HG03432 (cell line): ENCODE data around the gene MASP2.
"Not testable (repeated sequence)": the region's sequence is repeated elsewhere in the genome, so short reads cannot be mapped to it uniquely, and the experiment has no call there.

Experiments used
- ATAC-seq: cut with Tn5 transposase; IDR thresholded peaks from one replicate; pipeline ENCODE4 v1.9.1; 2021; ENCODE audit warnings: mild to moderate bottlenecking, moderate library complexity; ENCODE audit not compliant: unreplicated experiment

MASP2 gene

GRCh38 chr1:11058595-11059154 is 11.6 kb upstream of the MASP2 start:
- no peak for ATAC-seq

- no peak for ATAC-seq
Observed at GRCh38 chr1:11058026-11058425, 11.0 kb upstream of the MASP2 start.

GRCh38 chr1:11057477-11057876 is 10.4 kb upstream of the MASP2 start:
- ATAC-seq, result no peak

GRCh38 chr1:11056504-11056903 is 9.5 kb upstream of the MASP2 start:
- no peak for ATAC-seq

- no peak for ATAC-seq
Observed at GRCh38 chr1:11055676-11056075, 8.6 kb upstream of the MASP2 start.

GRCh38 chr1:11054666-11055065 is 7.6 kb upstream of the MASP2 start:
- ATAC-seq, result no peak

GRCh38 chr1:11054181-11054580 is 7.1 kb upstream of the MASP2 start:
- ATAC-seq, result no peak

GRCh38 chr1:11053758-11054137 is 6.7 kb upstream of the MASP2 start:
- ATAC-seq, result no peak

GRCh38 chr1:11052839-11053757 is 6.1 kb upstream of the MASP2 start:
- ATAC-seq, result no peak

GRCh38 chr1:11051781-11052511 is 4.9 kb upstream of the MASP2 start:
- no peak for ATAC-seq

- ATAC-seq, result not testable (repeated sequence)
Observed at GRCh38 chr1:11051121-11051520, 4.1 kb upstream of the MASP2 start.

- no peak for ATAC-seq
Observed at GRCh38 chr1:11046270-11046566, 821 bp downstream of the MASP2 start.

- no peak for ATAC-seq
Observed at GRCh38 chr1:11045428-11046269, 1.4 kb downstream of the MASP2 start.

- ATAC-seq, result no peak
Observed at GRCh38 chr1:11044849-11045427, 2.1 kb downstream of the MASP2 start.

- ATAC-seq, result no peak
Observed at GRCh38 chr1:11044086-11044848, 2.8 kb downstream of the MASP2 start.

- no peak for ATAC-seq
Observed at GRCh38 chr1:11042995-11043874, 3.8 kb downstream of the MASP2 start.

GRCh38 chr1:11042065-11042464 is 5.0 kb downstream of the MASP2 start:
- ATAC-seq, result no peak

GRCh38 chr1:11041048-11041447 is 6.0 kb downstream of the MASP2 start:
- no peak for ATAC-seq

GRCh38 chr1:11040105-11040429 is 7.0 kb downstream of the MASP2 start:
- not testable (repeated sequence) for ATAC-seq
